Measurements from ENCODE around the gene SLC35G3.
"Not testable (repeated sequence)": the region's sequence is repeated elsewhere in the genome, so short reads cannot be mapped to it uniquely, and the experiment has no call there.

The SLC35G3 gene

DNA sequence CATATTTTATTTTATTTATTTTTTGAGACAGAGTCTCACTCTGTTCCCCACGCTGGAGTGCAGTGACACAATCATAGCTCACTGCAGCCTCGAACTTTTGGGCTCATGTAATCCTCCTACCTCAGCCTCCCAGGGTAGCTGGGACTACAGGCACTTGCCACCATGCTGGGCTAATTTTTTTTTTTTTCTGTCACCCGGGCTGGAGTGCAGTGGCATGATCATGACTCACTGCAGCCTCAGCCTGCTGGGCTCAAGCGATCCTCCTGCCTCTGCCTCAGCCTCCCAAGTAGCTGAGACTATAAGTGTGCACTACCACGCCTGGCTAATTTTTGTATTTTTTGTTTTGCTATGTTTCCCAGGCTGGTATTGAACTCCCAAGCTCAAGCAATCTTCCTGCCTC is 29.5 kb downstream of the SLC35G3 start:
- no peak for DNase-seq (ENCODE audit: low spot score)

DNA sequence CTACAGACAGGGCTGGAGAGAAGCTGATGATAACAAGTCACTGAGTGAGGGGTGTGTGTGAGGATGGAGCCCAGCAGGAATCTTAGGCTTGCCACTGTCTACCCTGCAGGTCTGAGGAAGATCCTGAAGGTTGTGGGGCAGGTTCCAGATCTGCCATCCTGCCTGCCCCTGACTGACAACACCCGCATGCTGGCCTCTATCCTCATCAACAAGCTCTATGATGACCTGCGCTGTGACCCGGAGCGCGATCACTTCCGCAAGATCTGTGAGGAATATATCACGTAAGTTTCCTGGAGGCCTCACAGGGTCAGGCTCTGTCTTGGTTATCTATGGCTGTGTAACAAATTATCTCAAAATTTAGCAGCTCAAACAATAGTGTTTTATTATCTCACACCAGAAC is 30.3 kb downstream of the SLC35G3 start:
- no peak for DNase-seq (ENCODE audit: low spot score)

DNA sequence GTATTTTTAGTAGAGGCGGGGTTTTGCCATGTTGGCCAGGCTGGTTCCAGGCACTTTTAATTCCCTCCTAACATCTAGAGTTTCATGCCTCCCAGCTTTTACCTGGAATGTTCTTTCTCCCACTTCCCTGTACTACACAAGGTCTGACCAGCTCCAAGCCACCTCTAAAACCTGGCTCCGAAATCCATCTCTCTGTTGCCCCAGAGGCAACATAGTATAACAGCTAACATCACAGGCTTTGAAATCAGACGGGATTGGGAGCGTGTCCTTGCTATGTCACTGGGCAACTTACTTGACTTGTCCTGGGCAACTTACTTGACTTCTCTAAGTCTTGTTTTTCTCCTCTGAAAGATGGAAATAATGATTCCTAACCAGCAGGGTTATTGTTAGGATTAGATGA is 31.4 kb downstream of the SLC35G3 start:
- DNase-seq (ENCODE audit: low spot score) = no peak

DNA sequence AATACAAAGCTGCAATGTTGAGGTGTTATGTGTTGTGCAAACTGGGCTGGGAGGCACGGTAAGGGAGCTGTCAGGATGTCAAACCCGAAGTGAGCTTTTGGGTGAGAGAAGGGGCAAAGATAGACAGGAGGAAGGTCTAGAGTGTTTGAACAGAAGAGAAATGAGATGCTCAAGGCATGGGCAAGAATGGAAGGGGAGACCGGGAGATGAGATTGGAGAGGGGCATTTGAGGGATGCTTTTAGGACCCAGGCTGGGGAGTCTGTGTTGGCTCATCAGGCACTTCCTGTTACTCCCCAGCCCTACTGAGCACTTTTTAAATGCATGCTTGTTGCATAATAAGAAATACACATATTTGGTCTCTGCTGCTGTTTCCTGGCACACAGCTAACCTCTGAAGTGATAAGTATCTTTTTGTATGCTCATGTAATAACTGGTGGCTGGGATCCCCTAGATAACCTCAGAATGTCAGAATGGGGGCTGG is 32.9 kb downstream of the SLC35G3 start:
- no peak for DNase-seq (ENCODE audit: low spot score)

DNA sequence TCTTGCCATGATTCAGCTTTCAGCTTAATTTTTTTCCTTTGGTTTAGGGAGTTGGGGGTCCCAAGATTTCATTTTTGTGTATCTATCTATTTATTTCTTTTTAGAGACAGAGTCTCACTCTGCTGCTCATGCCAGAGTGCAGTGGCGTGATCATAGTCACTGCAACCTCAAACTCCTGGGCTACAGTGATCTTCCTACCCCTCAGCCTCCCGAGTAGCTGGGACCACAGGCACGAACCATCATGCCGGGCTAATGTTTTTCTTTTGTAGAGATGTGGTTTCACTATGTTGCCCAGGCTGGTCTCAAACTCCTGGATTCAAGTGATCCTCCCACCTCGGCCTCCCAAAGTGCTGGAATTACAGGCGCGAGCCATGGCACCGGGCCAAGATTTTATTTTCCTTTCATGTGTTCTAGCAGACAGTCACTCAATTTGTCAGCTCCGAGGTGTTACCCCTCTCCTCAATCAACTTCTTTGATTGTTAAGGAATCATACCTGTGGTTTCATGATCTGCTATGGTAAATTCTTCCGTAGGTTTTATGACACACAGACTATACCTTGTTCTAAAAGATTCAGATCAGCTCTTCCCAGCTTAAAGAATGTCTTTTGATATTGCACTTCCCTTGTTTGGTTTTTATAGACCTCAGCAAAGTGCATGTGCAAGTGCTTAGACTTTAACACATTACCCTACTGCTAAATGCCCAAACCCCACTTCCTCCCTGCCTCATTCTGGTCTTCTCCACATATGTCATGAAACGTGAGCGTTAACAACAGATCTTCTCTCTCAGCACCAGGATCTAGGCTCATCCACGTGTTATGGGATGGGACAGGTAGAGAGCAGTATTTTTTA is 33.6 kb downstream of the SLC35G3 start:
- no peak for DNase-seq (ENCODE audit: low spot score)

DNA sequence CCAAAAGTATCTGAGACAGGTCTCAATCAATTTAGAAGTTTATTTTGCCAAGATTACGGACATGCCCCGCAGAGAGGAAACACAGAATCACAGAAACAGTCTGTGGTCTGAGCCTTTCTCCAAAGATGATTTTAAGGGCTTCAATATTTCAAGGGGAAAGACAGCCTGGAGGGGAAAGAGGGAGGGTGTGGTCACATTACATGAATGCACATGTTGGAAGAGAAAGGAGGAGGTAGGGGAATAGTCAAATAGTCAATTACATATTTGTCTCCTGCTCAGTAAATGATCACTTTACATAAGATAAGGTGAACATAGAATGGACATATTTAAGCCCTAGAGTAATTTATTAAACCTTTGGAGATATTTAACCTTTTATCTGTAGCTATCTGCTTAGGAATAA is 34.3 kb downstream of the SLC35G3 start:
- DNase-seq (ENCODE audit: low spot score) = no peak

DNA sequence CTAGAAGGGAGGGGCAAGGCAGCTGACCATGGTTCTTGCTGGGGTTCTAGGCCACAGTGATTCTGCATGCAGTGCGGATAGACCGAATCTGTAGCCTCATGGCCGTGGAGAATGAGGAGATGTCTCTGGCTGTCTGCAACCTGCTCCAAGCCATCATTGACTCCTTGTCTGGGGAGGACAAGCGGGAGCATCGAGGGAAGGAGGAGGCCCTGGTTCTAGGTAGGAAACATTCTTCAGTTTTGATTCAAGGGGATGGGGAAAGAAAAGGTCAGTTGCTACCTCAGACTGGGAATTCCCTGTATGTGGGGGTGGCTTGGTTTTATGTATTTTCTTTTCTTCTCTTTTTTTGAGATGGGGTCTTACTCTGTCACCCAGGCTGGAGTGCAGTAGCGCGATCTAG is 38.9 kb downstream of the SLC35G3 start:
- no peak for DNase-seq (ENCODE audit: low spot score)

DNA sequence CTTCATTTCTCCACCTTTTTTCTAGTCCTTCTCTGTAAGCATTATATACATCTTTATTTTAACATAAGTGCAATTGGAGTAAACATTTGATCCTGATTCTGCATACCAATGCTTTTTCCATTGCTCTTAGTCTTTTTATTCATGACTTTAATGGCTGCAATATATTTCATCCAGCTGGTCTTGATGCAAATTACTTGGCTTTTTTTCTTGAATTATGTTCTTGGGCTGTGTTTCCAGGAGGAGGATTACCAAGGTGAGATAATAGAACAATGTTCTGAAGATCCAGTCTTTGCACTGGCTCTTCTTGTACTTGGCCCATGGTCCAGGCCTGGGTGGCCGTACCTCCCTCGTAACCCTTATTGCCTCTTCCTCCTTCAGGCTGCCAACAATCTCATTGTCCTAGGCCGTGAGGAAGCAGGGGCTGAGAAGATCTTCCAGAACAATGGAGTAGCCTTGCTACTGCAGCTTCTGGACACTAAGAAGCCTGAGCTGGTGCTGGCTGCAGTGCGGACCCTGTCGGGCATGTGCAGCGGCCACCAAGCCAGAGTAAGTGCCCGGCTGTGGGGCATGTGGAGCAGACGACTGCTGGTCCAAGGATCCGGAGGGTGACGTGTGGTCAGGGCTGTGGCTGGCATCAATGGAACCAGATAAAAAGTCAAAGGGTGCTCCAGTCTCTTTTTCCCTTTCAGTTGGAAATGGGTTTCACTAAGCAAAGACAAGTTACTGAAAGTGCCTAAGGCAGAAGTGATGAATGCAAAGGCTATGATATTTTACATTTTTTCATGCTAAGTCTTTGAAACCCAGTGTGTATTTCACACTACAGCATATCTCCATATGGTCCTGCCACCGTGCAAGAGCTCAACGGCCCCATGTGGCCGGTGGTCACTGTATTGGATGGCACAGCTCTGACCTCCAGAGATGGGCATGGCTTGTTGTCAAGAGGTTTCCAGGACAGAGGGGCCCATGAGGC is 39.7 kb downstream of the SLC35G3 start:
- no peak for DNase-seq (ENCODE audit: low spot score)

DNA sequence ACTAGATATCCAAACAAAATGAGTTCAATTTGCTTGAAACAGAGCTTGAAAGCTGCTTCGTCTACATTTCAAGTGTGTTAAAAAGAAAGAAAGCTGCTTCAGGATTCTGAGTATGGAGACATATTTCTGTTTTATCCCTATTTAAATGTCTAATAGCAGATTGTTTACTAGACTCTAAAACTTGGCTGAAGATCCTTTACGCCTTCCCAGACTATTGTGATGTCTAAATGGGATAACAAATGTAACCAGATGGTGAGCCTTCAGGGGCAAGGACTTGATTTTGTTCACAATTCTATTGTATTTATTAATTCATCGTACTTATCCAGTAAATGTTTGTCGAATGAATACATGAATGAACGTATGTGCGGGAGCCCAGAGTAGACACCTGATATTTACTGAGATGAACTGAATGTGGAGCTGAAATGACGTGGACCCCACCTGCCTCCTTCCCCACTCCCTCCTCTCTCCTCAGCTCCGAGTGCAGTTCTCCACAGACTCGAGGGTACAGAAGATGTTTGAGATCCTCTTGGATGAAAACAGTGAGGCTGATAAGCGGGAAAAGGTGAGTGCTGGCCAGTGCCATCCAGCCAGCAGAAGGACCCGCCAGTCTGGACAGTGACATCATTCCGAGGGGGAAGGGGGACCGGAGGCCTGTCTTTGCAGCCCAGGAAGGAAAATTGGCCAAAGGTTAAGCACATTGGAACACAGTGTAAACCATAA is 41.6 kb downstream of the SLC35G3 start:
- DNase-seq (ENCODE audit: low spot score) = no peak

DNA sequence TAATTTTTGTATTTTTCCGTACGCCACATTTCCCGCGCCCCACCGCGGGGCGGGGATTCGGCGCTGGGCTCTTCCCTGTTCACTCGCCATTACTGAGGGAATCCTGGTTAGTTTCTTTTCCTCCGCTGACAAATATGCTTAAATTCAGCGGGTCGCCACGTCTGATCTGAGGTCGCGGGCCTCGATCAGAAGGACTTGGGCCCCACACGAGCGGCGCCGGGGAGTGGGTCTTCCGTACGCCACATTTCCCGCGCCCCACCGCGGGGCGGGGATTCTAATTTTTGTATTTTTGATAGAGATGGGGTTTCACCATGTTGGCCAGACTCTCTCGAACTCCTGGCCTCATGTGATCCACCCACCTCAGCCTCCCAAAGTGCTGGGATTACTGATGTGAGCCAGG is 43.1 kb downstream of the SLC35G3 start:
- DNase-seq (ENCODE audit: low spot score) = not testable (repeated sequence)

DNA sequence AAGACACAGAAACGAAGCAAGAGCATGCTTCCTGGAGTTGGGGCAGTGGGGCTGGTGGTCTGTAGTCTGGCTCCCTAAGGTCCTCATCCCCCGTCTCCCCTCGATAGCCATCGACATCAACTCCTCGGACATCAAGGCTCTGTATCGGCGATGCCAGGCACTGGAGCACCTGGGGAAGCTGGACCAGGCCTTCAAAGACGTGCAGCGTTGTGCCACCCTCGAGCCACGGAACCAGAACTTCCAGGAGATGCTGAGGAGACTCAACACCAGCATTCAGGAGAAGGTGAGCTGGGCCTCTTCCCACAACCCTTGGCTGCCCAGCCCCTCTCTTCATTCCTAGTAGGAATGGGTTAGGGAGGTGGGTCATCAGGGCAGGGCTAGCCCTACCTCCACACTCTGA is 44.3 kb downstream of the SLC35G3 start:
- DNase-seq (ENCODE audit: low spot score) = no peak

DNA sequence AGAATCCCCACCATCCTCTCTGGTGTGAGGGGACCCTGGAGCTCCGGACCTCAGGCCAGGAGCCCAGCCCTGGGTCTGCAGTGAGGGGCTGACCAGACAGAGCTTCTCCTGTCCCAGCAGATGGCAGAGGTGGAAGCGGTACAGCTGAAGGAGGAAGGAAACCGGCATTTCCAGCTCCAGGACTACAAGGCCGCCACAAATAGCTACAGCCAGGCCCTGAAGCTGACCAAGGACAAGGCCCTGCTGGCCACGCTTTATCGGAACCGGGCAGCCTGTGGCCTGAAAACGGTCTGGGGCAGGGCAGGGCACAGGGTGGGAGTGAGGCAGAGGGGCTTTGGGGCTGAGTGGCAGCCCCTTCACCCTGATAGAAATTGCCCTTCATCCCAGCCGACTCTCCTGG is 46.0 kb downstream of the SLC35G3 start:
- DNase-seq (ENCODE audit: low spot score) = no peak

DNA sequence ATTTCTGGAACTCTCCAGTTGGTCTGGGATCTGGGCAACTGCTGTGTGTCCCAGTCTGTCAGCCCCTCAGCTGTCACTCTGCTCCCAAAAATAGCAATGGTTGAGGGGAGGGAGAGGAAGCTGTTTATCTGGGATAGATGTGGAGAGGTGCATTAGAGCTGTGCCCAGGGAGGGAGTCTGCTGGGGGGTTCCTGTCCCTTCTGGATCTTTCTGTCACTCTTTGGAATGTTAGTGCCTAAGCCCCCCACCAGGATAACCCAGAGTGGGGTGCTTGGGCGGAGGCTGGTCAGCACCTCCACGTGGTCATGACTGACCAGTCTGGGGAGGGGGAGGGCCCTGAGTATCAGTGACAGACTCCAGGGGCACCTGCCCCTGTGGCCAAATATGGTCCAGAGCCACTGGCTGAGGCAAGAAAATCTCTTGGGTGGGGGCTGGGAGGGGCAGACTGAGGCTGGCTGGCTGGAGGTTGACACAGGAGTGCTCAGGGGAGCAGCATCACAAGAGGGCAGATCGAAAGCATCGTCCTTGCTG is 46.8 kb downstream of the SLC35G3 start, which contains the start of gene UNC45B:
TSS of gene UNC45B (plus strand) at position 443 of the 531 bp plus-strand sequence. CDS start 447 bp downstream, outside the sequence.
- no peak for DNase-seq (ENCODE audit: low spot score)

DNA sequence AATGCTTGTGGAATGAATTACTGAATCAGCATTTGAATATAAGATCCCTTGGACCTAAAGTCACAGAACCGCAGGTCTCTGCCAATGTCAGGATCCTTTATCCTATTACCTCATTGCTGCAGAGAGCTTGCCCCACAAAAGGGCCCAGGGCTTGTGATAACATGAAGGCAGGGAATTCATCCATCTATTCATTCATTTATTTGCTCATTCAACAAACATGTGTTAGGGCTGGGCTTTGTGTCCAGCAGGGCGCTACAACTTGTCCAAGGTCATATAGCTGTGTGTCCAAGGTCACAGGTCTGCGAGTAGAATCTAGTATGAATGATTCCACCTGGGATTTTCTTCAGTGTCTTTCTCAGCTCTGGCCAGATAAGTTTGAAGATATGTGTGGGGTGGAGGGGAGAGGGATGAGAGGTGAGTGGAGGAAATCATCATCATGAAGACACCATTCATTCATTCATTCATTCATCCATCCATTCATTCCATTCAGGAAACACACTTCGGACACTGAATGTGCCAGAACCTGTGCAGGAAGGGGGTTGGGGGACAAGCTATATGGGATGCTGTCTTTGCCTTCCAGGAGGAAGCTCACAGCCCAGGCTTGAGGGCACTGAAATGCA is 47.9 kb downstream of the SLC35G3 start:
- DNase-seq (ENCODE audit: low spot score) = no peak

DNA sequence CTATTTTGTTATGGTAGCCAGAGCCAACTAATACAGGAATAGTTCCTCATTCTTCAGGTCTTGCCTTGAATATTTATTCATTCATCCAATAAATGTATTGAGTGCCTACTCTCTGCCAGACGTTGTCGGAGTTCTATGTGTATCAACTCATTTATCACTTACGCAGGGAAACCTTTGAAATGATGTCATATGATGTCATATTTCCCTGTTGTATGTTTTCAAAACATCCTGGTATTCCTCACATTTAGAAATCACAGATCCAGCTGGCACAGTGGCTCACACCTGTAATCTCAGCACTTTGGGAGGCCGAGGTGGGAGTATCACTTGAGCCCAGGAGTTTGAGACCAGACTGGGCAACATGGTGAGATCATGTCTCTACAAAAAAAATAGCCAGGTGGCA is 49.4 kb downstream of the SLC35G3 start:
- DNase-seq (ENCODE audit: low spot score) = no peak
